ENCODE results near the gene HOXA13.

DNA sequence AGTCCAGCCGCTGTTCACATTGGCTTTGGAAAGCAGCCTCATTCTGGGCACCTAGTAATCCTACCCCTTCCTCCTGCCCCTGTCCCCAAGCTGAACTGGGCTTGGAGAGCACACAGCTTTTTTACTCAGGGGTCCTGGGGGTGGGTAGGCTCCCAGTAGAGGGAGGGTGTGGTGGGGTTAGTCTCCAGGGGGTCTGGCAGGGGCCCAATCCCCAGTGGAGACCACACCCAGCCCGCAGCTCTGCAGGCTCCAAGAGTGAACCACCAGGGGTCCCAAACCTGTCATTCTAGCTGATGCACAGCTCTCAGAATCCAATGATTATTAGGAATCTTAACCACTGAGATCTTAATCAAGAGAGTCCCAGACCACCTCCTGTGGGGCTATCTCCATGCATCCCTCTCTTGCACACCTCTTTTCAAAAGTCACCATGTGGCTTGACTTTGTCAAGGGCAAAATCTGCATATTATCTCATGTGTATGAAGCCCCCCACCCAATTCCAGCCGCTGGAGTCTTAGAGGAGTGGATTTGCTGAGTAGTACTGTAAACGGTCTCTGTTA lies 17.5 kb downstream of the HOXA13 start:
- TF ChIP-seq, protein P1, sequence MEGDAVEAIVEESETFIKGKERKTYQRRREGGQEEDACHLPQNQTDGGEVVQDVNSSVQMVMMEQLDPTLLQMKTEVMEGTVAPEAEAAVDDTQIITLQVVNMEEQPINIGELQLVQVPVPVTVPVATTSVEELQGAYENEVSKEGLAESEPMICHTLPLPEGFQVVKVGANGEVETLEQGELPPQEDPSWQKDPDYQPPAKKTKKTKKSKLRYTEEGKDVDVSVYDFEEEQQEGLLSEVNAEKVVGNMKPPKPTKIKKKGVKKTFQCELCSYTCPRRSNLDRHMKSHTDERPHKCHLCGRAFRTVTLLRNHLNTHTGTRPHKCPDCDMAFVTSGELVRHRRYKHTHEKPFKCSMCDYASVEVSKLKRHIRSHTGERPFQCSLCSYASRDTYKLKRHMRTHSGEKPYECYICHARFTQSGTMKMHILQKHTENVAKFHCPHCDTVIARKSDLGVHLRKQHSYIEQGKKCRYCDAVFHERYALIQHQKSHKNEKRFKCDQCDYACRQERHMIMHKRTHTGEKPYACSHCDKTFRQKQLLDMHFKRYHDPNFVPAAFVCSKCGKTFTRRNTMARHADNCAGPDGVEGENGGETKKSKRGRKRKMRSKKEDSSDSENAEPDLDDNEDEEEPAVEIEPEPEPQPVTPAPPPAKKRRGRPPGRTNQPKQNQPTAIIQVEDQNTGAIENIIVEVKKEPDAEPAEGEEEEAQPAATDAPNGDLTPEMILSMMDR (conservative IDR thresholded peaks at IDR 0.05 in 1 of 2, IDR thresholded peaks at IDR 0.05 in 1 of 2; ENCODE audit: extremely low read depth in 1 of 2, insufficient read depth in 1 of 2, low read depth in 1 of 2, low read length in 2 of 2) = no peak
- TF ChIP-seq EZH2 (IDR thresholded peaks at IDR 0.05; ENCODE audit: borderline replicate concordance, low read length) = no peak
